GM12872 (cell line): ENCODE measurements around the gene WSCD1.

Experiments
- TF ChIP-seq, protein P1 (sequence below): IDR thresholded peaks from 3 replicates; pipeline ENCODE4 v1.5.1; 2011; ENCODE audit warnings: low read depth, mild to moderate bottlenecking, low read length, moderate library complexity; ENCODE audit not compliant: insufficient read depth

The WSCD1 gene

DNA sequence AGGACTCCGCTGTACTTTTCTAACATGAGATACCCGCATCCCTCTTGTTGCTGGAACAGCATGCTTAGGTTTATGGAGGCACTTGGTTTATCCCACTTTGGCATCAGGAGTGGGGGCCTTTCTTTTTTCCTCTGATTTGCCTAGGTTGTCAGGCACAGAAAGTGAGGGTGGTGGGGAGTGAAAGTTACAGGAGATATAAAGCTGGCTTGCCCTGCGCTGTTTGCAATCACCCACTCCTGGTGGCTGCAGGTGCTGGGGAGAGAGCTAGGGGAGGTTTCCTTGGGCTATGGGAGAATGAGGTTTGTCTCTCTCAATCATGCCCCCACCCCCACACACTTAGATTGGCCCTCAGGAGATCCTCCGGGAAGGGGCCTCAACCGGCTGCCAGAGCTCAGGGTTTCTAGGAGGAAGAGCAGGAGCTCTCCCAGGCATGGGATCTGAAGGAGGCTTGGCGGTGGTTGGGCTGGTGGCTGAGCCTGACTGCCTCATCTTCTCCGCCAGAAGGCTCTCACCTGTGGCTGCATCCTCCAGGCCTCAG, 1.4 kb downstream of the WSCD1 start:
- TF ChIP-seq, protein P1, sequence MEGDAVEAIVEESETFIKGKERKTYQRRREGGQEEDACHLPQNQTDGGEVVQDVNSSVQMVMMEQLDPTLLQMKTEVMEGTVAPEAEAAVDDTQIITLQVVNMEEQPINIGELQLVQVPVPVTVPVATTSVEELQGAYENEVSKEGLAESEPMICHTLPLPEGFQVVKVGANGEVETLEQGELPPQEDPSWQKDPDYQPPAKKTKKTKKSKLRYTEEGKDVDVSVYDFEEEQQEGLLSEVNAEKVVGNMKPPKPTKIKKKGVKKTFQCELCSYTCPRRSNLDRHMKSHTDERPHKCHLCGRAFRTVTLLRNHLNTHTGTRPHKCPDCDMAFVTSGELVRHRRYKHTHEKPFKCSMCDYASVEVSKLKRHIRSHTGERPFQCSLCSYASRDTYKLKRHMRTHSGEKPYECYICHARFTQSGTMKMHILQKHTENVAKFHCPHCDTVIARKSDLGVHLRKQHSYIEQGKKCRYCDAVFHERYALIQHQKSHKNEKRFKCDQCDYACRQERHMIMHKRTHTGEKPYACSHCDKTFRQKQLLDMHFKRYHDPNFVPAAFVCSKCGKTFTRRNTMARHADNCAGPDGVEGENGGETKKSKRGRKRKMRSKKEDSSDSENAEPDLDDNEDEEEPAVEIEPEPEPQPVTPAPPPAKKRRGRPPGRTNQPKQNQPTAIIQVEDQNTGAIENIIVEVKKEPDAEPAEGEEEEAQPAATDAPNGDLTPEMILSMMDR, result no peak

DNA sequence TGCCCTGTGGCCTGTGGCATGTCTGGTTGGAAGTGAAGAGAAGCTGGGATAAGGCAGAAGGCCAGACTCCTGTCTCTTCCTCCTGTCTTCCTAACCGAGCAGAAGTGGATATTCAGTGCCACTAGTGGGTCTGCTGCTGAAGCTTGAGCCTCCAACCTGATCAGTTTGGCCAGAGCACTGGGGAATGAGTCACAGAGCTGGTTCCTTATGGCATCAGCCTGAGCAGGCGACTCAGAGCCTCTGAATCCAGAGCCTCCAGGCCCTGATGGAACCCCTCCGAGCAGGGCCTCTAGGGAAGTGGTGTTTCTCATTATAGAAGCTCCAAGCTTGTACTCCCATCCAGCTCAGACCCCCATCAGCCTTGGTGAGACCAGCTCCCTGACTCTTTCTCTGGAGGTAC, 2.0 kb downstream of the WSCD1 start:
- TF ChIP-seq, protein P1, result no peak

DNA sequence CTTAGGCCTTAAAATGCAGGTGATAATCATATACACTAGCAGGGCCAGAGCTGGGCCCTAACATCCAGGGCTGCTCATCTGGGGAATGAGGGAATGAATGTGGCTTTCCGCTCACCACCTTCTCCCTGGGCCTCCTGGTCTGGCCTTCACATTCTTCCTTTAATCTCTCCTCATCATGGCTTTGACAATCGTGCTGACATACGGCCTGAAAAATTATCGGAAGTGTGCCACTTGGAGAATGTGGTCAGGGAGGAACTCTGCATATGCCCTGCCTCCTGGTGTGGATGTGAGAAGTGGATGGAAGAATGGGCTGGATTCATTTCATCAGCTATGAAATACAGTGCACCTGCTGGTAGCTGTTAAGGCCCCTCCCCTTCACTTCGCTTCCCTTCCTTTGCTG, 2.4 kb downstream of the WSCD1 start:
- TF ChIP-seq, protein P1, result no peak

DNA sequence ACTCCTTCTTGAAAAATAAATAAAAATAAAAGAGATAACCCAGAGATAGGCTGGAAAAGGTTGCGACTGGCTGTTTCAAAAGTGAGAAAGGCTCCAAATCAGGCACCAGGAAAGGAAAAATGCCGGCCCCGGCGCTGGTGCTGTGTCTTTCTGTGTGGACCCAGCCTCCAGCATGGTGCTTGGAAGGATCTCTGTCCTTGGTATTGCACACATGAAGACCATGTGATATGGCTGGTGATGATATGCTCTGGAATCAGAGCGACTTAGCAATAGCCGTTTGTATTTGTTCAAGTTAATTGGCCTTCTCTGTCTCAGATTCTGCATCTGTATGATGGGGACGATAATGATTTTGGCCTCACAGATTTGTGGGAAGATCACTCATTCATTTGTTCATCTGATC, 3.4 kb downstream of the WSCD1 start:
- TF ChIP-seq, protein P1, result no peak

DNA sequence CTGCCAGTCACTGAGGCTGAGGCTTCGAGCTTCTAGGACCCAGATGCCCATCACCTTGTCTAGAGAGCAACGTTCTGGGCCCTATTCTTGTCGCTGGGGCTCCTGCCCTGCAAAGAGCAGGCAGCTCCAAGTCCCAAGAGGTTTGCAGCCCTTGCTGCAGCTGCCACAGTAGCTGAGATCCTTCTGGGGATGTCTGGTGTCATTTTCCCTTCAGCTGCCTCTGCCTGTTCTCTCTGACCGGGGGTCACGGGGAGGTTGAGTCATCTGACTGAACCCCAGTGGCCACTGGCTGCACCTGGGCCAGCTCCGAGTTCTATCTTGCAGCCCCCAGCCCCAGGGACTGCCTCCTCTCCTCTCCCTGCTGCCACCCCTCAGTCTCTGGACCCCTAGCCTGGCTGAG, 4.9 kb downstream of the WSCD1 start:
- TF ChIP-seq, protein P1, result no peak

DNA sequence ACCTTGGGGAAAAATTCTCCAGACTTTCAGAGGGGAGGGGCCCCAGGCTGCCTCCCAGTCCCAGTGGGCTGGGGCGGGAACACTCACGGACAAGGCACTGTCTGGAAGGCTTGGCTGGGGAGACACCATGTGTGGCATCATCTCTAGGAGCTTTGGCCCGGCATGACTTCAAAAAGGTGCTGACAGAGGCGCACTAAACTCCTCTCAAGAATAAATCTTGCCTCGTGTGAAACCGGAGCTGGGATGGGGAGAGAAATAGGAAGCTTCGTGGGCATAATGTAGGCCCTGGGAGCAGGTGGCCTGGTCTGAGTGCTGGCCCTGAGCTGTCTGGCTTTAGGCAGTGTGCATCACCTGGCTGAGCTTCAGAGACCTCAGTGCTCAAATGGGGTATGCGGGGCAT, 5.7 kb downstream of the WSCD1 start:
- TF ChIP-seq, protein P1, result no peak

DNA sequence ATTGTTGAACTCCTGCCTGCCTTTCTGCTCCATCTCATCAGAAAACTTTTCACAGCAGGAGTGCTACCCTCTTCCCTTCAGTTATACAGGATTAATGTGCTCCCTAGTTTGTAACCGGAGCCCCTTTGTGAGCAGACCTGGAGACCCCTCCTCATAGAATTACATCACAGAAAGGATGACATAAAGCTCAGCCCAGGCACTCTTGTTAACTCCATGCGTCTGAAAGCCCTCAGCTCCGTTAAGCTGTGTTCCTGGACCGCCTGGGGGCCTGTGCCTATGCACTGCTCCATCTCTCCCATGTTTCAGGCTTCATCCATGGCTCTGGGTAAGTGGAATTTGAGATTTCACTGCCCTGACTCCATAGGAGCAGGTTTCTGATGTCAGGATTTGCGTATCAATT, 7.6 kb downstream of the WSCD1 start:
- TF ChIP-seq, protein P1, result no peak
